Coronary artery (tissue), 2 donors: ENCODE results near the gene ALG11.

Experiments used
- DNase-seq: peaks from one replicate; pipeline ENCODE4 v3.0.0-alpha.2; 2017; ENCODE audit warnings: low spot score
- H3K27ac ChIP-seq, 2 donors: fragments of 200-600 bp; sonication (generic); one replicate each; pipeline ENCODE4 v1.5.1; 2016 to 2019
- H3K4me3 ChIP-seq: fragments of 200-600 bp; sonication (generic); 2 replicates; pipeline ENCODE4 v1.5.1; 2016; ENCODE audit warnings: mild to moderate bottlenecking, moderate library complexity
- CTCF ChIP-seq: fragments of 200-600 bp; sonication (generic); IDR thresholded peaks from one replicate; pipeline ENCODE4 v1.5.1; 2019; ENCODE audit warnings: antibody characterized with exemption

ALG11 gene

GRCh38 chr13:52016296-52016695 lies 4.1 kb downstream of the ALG11 start:
- Histone ChIP-seq H3K27ac (no peak overlapping the region), H3K4me3 (no peak overlapping the region)
- DNase-seq: no peak
- no peak for TF ChIP-seq CTCF

- H3K4me3 ChIP-seq: no peak overlapping the region
- DNase-seq: no peak
- no peak for TF ChIP-seq CTCF
- no peak overlapping the region for H3K27ac ChIP-seq
Observed at GRCh38 chr13:52020191-52020590, 8.0 kb downstream of the ALG11 start.

GRCh38 chr13:52022356-52022755 lies 10.2 kb downstream of the ALG11 start:
- Histone ChIP-seq H3K27ac (no peak overlapping the region), H3K4me3 (no peak overlapping the region)
- no peak for DNase-seq
- no peak for TF ChIP-seq CTCF

- DNase-seq: no peak
- no peak for TF ChIP-seq CTCF
- H3K27ac ChIP-seq: no peak within 1 kb of the TSS
- no peak within 1 kb of the TSS for H3K4me3 ChIP-seq
Observed at GRCh38 chr13:52024481-52024880, 12.3 kb downstream of the ALG11 start, which contains the start of gene UTP14C. UTP14C (plus strand) TSS chr13:52024691; CDS start chr13:52028805, 4,114 bp downstream.

- Histone ChIP-seq H3K4me3 (no peak overlapping the region), H3K27ac (no peak overlapping the region)
- no peak for DNase-seq
- no peak for TF ChIP-seq CTCF
Observed at GRCh38 chr13:52025475-52026245, 13.5 kb downstream of the ALG11 start.

- Histone ChIP-seq H3K27ac (no peak overlapping the region), H3K4me3 (no peak overlapping the region)
- DNase-seq: no peak
- TF ChIP-seq CTCF: no peak
Observed at GRCh38 chr13:52026246-52026626, 14.0 kb downstream of the ALG11 start.

- H3K27ac ChIP-seq: no peak overlapping the region
- TF ChIP-seq CTCF: no peak
- no peak overlapping the region for H3K4me3 ChIP-seq
- DNase-seq: no peak
Observed at GRCh38 chr13:52027832-52028231, 15.6 kb downstream of the ALG11 start.
